Rectal smooth muscle tissue (tissue), 1 donor: ENCODE measurements around the gene ABHD17C.

ENCODE experiments used
- H3K27ac ChIP-seq: one replicate; pipeline ENCODE4 v1.7.0; 2013; ENCODE audit warnings: low read depth, low read length, inconsistent platforms
- H3K27me3 ChIP-seq: one replicate; pipeline ENCODE4 v1.7.0; 2013; ENCODE audit warnings: low read length; ENCODE audit not compliant: control insufficient read depth, insufficient read depth
- H3K36me3 ChIP-seq: one replicate; pipeline ENCODE4 v1.7.0; 2013; ENCODE audit warnings: low read length; ENCODE audit not compliant: control insufficient read depth, insufficient read depth
- H3K4me1 ChIP-seq: one replicate; pipeline ENCODE4 v1.7.0; 2013; ENCODE audit warnings: low read length; ENCODE audit not compliant: control insufficient read depth, insufficient read depth
- H3K4me3 ChIP-seq: one replicate; pipeline ENCODE4 v1.7.0; 2013; ENCODE audit warnings: low read length
- H3K9ac ChIP-seq: one replicate; pipeline ENCODE4 v1.7.0; 2013; ENCODE audit warnings: low read length

The ABHD17C gene

DNA sequence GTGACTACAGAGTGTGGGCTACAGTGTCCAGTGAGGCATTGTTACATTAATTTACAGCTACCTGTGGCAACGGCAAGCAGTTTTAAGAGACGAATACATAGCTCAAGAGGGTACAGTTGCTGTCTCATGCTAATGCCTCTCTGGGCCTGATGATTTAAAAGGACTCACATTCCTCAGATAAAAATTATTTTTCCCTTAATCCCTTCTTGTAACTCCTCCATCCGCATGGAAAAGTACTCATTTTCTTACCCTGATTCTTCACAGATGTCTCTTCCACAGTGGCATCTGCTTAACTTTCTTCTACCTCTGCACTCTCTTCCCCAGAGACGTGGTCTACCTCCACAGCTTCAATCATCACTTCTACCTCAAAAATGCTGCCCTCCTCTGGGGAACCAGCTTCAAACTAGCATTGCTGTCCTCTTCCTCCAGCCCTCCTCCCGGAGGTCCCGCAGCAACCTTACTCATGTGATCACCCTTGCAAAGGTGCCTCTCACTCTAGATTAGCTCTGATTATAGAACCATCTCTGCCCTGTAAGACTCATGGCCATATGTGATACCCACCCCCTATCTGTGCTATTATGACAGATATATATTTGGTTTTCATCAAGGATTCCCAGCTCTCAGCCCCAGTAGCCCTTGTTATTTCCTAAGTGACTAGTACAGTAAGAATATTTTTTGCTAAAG is 21.4 kb upstream of the ABHD17C start:
- Histone ChIP-seq H3K9ac (no peak overlapping the region), H3K4me1 (no peaks in the 10 kb centered on the region), H3K27me3 (no peaks in the 10 kb centered on the region), H3K27ac (no peak overlapping the region), H3K4me3 (no peak overlapping the region), H3K36me3 (no peaks in the 10 kb centered on the region)

DNA sequence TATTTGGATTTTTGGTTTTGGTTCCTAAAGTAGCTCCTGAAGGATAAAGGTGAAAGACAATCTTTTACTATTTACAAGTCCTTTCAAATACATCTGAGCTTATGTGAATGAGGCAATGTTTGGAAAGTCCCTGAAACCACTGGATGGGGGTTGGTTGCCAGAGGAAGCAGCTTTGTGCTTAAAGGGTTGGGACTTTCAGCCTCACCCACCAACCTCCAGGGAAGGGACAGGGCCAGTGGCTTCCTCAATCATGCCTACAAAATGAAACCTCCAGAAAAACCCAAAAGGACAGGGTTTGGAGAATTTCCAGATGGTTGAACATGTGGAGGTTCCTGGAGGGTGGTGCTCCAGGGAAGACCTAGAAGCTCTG is 20.9 kb upstream of the ABHD17C start:
- no peak overlapping the region for H3K9ac ChIP-seq
- H3K4me1 ChIP-seq = no peaks in the 10 kb centered on the region
- H3K4me3 ChIP-seq = no peak overlapping the region
- no peaks in the 10 kb centered on the region for H3K36me3 ChIP-seq
- no peaks in the 10 kb centered on the region for H3K27me3 ChIP-seq
- H3K27ac ChIP-seq = no peak overlapping the region

- no peaks in the 10 kb centered on the region for H3K4me1 ChIP-seq
- H3K27ac ChIP-seq = no peak overlapping the region
- H3K4me3 ChIP-seq = no peak overlapping the region
- H3K9ac ChIP-seq = no peak overlapping the region
- no peaks in the 10 kb centered on the region for H3K36me3 ChIP-seq
- no peaks in the 10 kb centered on the region for H3K27me3 ChIP-seq
Measured at GRCh38 chr15:80677041-80677440, 18.1 kb upstream of the ABHD17C start.

DNA sequence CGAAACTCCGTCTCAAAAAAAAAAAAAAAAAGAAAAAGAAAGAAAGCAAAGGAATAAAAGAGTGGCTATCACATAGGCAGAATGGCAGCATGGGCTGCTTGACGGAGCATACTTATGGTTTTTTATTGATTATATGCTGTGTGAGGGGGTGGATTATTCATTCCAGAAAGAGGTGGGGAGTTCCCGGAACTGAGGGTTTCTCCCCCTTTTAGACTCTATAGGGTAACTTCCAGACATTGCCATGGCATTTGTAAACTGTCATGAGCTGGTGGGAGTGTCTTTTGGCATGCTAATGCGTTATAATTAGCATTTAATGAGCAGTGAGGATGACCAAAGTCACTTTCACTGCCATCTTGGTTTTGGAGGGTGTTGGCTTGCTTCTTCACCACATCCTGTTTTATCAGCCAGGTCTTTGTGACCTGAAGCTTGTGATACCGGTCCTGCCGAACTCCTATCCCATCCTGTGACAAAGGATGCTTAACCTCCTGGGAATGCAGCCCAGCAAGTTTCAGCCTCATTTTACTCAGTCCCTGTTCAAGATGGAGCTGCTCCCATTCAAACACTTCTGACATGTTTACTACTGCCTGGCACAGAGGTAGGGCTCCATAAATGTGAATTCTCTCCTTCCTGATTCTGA is 15.8 kb upstream of the ABHD17C start:
- Histone ChIP-seq H3K9ac (no peak overlapping the region), H3K36me3 (no peaks in the 10 kb centered on the region), H3K4me3 (peak overlapping the region; percentile 15), H3K4me1 (no peaks in the 10 kb centered on the region), H3K27ac (no peak overlapping the region), H3K27me3 (no peaks in the 10 kb centered on the region)

DNA sequence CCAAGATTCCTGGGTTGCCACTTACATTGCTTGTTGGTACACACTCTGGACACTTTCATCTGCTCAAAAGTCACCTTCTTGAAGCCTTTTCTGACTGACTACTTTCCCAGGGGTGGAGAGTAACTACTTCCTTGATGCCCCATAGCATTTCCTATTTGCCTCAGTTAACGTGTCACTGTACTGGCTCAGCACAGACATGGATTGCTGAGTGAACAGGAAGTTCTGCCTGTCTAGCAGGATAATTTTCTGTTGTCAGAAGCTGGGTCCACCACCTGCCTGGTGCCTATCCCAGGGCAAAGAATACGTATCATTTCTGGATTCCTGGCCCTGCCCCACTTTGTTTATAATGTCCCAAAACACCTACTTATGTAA is 15.3 kb upstream of the ABHD17C start:
- no peaks in the 10 kb centered on the region for H3K27me3 ChIP-seq
- no peak overlapping the region for H3K9ac ChIP-seq

DNA sequence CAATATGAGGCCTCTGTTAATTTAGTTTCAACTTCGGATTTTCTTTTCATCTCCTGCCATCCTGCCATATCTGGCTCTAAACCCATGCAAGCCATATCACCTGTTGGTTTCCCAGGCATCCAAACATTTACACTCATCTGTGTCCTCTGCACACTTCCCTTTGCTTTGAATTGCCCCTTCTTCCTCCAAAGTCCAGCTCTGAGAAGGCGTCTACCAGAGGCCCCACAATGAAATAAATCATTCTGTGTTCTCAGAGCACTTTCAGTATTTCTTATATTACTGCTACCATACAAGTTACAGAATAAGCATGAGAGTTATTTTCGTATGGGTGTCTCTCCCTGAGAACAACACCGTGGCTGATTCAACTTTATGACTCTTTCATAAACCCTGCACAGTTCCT is 12.9 kb upstream of the ABHD17C start:
- no peak overlapping the region for H3K9ac ChIP-seq
- no peaks in the 10 kb centered on the region for H3K4me1 ChIP-seq
- H3K36me3 ChIP-seq = no peaks in the 10 kb centered on the region
- no peaks in the 10 kb centered on the region for H3K27me3 ChIP-seq
- no peak overlapping the region for H3K27ac ChIP-seq
- H3K4me3 ChIP-seq = no peak overlapping the region

More for the DNA sequence above, 15.3 kb upstream of the ABHD17C start:
- Histone ChIP-seq H3K36me3 (no peaks in the 10 kb centered on the region), H3K27ac (no peak overlapping the region), H3K4me3 (no peak overlapping the region), H3K4me1 (no peaks in the 10 kb centered on the region)

GRCh38 chr15:80684697-80685096 is 10.4 kb upstream of the ABHD17C start:
- no peak overlapping the region for H3K27ac ChIP-seq
- no peak overlapping the region for H3K9ac ChIP-seq
- H3K4me3 ChIP-seq = no peak overlapping the region
- H3K27me3 ChIP-seq = no peaks in the 10 kb centered on the region
- no peaks in the 10 kb centered on the region for H3K36me3 ChIP-seq
- no peaks in the 10 kb centered on the region for H3K4me1 ChIP-seq

DNA sequence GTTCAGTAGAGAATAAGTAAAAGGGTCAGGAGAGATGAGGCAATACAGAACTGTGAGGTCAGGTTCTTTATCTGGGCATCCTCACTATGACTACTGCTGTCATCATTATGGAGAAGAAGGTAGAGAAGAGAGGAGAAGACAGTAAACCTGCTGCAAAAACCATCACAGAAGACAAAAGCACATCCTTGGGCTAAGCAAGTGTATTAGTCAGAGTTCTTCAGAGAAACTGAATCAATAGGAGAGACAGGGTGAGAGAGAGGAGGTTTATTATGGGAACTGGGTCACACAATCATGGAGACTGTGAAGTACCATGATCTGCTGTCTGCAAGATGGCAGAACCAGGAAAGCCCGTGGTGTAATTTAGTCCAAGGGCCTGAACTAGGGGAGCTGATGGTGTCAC is 9.5 kb upstream of the ABHD17C start:
- Histone ChIP-seq H3K9ac (no peak overlapping the region), H3K36me3 (no peaks in the 10 kb centered on the region), H3K27me3 (no peaks in the 10 kb centered on the region), H3K4me1 (no peaks in the 10 kb centered on the region), H3K4me3 (no peak overlapping the region), H3K27ac (no peak overlapping the region)

DNA sequence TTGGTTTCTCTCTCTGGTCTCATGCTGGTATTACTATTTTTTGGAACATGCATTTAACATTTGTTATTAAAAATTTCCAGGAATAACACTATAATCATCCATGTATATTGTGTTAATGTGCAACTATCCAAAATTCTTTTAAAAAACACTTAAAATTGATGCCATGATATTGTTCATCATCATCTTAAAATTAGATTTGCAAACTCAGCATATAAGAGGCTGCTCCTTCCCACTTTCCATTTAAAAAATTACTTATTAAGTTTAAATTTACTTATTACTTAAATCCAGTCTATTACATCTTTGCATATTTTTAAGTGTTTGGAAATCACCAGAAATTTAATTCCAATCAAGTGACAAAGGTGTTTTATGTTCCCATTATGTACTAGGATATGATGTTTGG is 5.8 kb upstream of the ABHD17C start:
- Histone ChIP-seq H3K9ac (no peak overlapping the region), H3K27me3 (no peaks in the 10 kb centered on the region), H3K4me1 (no peaks in the 10 kb centered on the region), H3K36me3 (no peaks in the 10 kb centered on the region), H3K4me3 (no peak overlapping the region), H3K27ac (no peak overlapping the region)

GRCh38 chr15:80689716-80690115 is 5.4 kb upstream of the ABHD17C start:
- Histone ChIP-seq H3K27ac (no peak overlapping the region), H3K4me3 (no peak overlapping the region), H3K4me1 (no peaks in the 10 kb centered on the region)

DNA sequence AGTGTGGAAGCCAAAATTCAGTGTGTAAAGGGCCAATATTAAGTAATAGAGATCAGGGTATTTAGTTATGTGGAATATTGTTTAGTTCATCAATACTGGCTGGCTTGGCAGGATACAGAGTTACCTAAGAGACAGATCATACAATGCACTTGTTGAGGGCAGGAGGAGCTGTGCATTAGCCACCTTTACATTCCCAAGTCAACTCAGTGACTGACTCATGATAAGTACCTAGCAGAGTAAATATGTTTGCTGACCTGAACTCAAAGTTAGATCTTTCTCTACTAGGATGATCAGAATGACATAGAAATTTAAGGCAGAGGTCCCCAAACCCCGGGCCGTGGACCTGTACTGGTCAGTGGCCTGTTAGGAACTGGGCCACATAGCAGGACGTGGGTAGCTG is 3.5 kb upstream of the ABHD17C start:
- no peak overlapping the region for H3K4me3 ChIP-seq
- no peaks in the 10 kb centered on the region for H3K27me3 ChIP-seq
- no peak overlapping the region for H3K27ac ChIP-seq
- no peak overlapping the region for H3K9ac ChIP-seq
- H3K36me3 ChIP-seq = no peaks in the 10 kb centered on the region
- H3K4me1 ChIP-seq = peaks cover 4% of the 10 kb centered on the region

More at GRCh38 chr15:80689716-80690115, 5.4 kb upstream of the ABHD17C start:
- Histone ChIP-seq H3K27me3 (no peaks in the 10 kb centered on the region), H3K9ac (no peak overlapping the region), H3K36me3 (no peaks in the 10 kb centered on the region)

- no peaks in the 10 kb centered on the region for H3K27me3 ChIP-seq
- no peaks in the 10 kb centered on the region for H3K36me3 ChIP-seq
- H3K9ac ChIP-seq = no peak overlapping the region
- H3K4me1 ChIP-seq = peaks cover 8% of the 10 kb centered on the region
- peak overlapping the region; percentile 64 for H3K27ac ChIP-seq
- peak overlapping the region; percentile 76 for H3K4me3 ChIP-seq
Measured at GRCh38 chr15:80693682-80694610, 1.2 kb upstream of the ABHD17C start.
